Measurements from ENCODE around the gene COG5.
A peak's percentile ranks its signal among the peaks of the same experiment; 100 is the strongest.

- TF ChIP-seq TAF1 (IDR thresholded peaks at IDR 0.05; ENCODE audit: control insufficient read depth, extremely low read depth, insufficient read depth, low read length, severe bottlenecking) (no peak), CEBPB (tag; IDR thresholded peaks at IDR 0.05) (no peak), GATAD2A (IDR thresholded peaks at IDR 0.05) (peak; percentile 65), MAFK (IDR thresholded peaks at IDR 0.05; ENCODE audit: low read length) (0 out of 2 replicates have a peak, but pooled peaks have one; percentile 10), CEBPZ (IDR thresholded peaks at IDR 0.05; ENCODE audit: borderline replicate concordance, low read depth, low read length) (no peak), ZNF239 (CRISPR knock-in tag; IDR thresholded peaks at IDR 0.05) (no peak), ELF1 (tag; IDR thresholded peaks at IDR 0.05) (no peak), E2F6 (IDR thresholded peaks at IDR 0.05; ENCODE audit: borderline replicate concordance in 1 of 2, extremely low read depth in 1 of 2, insufficient read depth in 1 of 2, insufficient read length in 1 of 2, low read depth in 1 of 2, low read length in 1 of 2, poor library complexity in 1 of 2, severe bottlenecking in 1 of 2) (no peak), MTA2 (IDR thresholded peaks at IDR 0.05; ENCODE audit: low read depth) (peak; percentile 47; the same call in 1 of the 2 replicates), ZNF395 (CRISPR knock-in tag; IDR thresholded peaks at IDR 0.05) (no peak), IRF2 (CRISPR knock-in tag; IDR thresholded peaks at IDR 0.05) (no peak), GABPB1 (CRISPR knock-in tag; IDR thresholded peaks at IDR 0.05) (no peak)
Observed at GRCh38 chr7:107319724-107320228, 243.9 kb downstream of the COG5 start.
